NCI-H2227 treated with DMSO at 0.1 percent for 48 hours (cell line): Measurements from ENCODE around the gene RGS3.

ENCODE experiments used
- DNase-seq: peaks from one replicate; lab custom pipeline; 2025; lab: John Stamatoyannopoulos, UW

The RGS3 gene

GRCh38 chr9:113572076-113572861 is 108.7 kb downstream of the RGS3 start:
- no peak for DNase-seq

DNA sequence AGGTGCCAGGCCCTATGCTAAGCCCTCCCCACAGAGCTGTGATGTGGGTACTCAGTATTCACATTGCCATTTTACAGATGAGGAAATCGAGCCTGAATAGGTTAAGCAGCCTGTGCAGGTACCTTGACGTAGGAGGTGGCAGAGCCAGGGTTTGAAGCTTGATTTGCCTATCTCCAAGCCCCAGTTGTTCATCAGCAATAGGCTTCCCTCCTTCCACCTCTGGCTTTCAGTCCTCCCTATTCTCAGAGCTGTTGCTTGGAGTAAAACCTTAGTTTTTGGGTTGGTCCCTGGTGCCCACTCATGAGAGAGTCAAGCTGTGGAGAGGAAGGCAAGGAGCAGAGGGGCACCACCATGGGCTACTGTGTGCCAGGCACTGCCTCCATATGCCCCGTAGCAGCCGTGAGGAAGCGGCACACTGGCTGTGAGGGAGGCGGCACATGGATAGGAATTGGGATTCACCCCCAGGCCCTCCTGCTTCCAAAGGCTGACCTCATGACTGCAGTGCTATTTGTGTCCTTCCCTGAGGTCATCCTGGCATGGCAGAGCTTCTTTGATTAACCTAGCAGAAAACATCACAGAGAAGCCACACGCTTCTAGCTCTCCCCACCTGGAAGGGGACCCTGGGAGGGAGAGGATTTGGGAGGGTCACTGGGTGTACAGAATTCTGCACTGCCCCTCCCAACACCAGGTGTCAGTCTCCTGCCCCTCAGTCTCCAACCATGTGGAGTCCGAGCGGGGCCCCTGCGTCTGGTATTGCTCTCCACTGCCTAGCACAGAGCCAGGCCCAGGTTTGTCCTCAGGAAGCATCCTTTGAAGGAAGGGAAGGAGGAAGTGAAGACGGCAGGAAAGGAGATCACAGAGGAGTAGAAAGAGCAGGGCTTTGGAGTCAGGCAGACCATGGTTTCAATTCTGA is 109.8 kb downstream of the RGS3 start:
- no peak for DNase-seq

DNA sequence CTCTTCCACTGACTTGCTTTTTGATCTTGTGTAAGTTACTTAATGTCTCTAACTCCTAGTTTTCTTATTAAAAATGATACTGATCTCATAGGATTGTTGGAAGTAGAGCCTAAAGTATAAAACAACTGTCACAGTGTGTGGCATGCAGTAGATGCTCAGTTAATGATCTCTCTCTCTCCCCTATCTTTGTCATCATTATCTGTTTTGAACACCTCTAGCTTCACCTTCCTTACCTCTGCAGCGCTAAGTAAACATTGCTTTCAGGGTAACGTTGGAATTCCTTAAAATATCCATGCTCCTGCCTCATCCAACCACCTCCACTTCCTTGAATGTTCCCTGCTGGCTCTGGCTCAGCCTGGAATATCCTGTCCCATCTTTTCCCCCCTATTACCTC is 110.4 kb downstream of the RGS3 start:
- DNase-seq, result no peak

GRCh38 chr9:113574441-113575262 is 111.1 kb downstream of the RGS3 start:
- no peak for DNase-seq

GRCh38 chr9:113577525-113578261 is 114.2 kb downstream of the RGS3 start:
- DNase-seq, result no peak

- DNase-seq, result no peak
Observed at GRCh38 chr9:113578279-113578865, 114.8 kb downstream of the RGS3 start.

DNA sequence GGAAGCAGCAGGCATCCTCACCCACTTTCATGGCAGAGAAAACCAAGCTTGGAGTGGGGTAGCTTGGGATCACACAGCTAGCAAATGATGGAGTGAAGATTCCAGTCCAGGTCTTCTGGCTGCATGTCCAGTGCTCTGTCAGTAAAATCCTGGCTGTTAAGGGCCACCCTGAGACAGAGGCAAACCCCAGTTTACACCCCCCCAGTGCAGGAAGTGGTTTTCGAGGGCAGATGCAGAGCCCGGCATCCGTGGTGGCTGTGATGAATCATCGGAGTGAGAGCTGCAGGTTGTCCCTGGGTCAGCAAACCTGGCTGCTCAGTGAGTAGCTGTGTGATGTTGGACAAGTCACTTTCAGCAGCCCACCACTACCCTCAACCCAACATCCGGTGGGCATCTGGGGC is 115.4 kb downstream of the RGS3 start:
- no peak for DNase-seq

GRCh38 chr9:113579283-113580040 is 115.9 kb downstream of the RGS3 start:
- DNase-seq, result no peak

GRCh38 chr9:113580041-113580953 is 116.8 kb downstream of the RGS3 start:
- DNase-seq, result no peak

DNA sequence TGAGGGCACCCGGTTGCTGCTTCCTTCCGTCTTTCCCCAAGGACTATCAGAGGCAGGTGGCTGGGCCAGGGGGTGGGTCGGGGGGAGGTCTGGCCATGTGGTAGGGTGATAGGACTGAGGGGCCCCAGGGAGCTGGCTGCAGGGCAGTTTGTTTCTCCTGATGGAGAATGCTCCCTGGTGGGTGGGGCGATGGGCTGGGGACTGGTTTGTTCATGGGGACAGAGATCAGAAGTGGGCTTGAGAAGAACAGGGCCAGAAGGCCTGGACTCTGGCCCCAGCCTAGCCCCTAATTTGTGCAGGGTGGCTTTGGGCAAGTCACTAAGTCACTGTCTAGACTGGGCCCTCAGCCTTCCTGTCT is 117.4 kb downstream of the RGS3 start:
- DNase-seq, result no peak

DNA sequence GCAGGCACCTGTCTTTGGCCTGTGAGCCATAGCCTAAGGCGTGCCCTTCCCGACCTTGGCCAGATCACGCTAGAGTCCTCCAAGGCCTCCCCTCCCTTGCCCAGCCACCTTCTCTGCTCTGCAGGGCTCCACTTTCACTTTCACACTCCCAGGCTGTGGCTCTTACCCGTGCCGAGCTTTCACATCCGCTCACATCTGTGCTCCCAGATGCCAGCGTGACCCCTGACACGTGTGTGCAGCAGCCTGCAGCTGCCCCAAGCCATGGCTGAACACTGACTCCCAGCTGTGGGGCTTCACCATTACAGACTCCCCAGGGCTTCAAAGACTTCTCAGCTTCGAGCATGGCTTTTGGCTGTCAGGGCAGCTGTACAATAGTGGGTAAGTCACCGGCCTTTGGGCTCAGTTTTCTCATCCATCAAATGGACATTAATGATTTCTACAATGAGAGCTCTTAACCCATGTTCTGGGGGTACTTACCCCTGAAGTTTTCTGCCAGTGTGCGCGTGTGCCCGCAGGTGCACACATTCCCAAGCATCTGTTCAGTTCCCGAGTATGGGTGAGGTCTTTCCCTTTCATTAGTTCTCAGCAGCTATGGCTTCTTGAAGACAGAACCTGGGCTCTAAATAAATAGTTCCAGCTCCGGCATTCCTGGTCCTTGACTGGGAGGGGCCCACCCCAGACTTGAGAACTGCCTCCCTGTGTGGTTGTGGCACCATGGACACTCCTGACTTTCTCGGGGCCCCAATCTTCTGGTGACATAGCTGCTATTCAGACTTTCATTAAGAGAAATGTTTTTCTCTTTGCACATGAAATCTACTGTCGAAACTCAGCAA is 118.6 kb downstream of the RGS3 start:
- no peak for DNase-seq

DNA sequence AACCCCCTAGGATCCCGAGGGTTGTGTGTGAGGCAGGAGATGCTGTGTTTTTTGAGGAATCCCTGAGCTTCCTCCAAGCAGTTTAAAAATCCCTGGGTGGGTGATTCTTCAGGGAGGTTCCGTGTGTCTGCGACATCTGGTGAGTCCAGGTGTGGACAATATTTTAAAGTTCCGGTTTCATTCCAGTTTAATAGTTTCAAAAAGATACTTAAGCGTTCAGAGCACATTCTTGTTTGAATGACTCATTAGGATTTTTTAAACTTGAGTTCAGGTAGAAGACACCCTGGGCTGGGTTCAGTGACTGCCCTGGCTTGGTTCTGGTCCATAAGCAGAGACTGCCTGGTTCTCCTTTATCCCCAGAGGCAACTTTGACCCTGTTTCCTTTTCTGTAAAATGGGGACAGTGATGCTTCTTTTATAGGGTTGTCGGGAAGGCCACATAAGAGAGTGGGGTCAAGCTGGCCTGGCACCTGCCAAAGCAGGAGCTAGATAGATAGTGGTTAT is 119.2 kb downstream of the RGS3 start:
- no peak for DNase-seq

- no peak for DNase-seq
Observed at GRCh38 chr9:113583511-113584427, 120.2 kb downstream of the RGS3 start.

GRCh38 chr9:113584428-113585084 is 121.0 kb downstream of the RGS3 start:
- no peak for DNase-seq

DNA sequence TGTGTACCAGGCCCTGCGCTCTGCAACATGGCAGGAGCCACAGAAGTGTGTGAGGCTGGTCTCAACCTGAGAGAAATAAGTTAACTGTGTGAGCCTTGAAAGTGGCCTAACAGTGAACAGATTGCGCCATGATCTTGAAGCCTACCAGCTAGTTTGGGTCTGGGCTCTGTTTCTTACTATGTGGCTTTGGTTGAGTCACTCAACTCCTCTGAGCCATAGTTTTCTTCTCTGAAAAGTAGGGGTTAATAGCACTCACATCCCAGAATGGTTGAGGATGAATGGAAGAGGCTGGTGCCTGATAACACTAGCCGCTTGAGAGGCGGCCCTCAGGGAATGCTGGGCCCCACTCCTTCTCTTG is 121.5 kb downstream of the RGS3 start:
- no peak for DNase-seq

- no peak for DNase-seq
Observed at GRCh38 chr9:113585555-113585954, 122.0 kb downstream of the RGS3 start.
